ENCODE data around the gene WNT5B. TPM values are rescaled to one million over a fixed set of nuclear protein-coding genes. Genes with fewer than 3 reads are reported as not detected.

Gene WNT5B
- total and polyA plus RNA-seq, 2 of the 4 experiments (the other 2 are of a cell fraction), result 83.7 to 102 TPM

- Histone ChIP-seq H3K23ac (ENCODE audit: low read depth, low read length) (no peak overlapping the region), H3K56ac (ENCODE audit: extremely low read depth, insufficient read depth, low read length) (no peak overlapping the region), H4K5ac (ENCODE audit: low read depth, low read length) (no peak overlapping the region), H3K9me1 (ENCODE audit: insufficient read depth, low read length) (peaks cover 27% of the 10 kb centered on the region), H3K18ac (ENCODE audit: low read depth, low read length) (no peak overlapping the region), H2BK15ac (ENCODE audit: low read depth, low read length) (no peak overlapping the region), H4K91ac (ENCODE audit: insufficient read depth, low read depth, low read length) (no peak overlapping the region), H3K4me3 (ENCODE audit: insufficient read depth, low read depth, low read length) (no peak overlapping the region), H2AK5ac (ENCODE audit: low read depth, low read length) (no peak overlapping the region), H2BK5ac (ENCODE audit: low read depth, low read length, poor library complexity, severe bottlenecking) (no peak overlapping the region), H2BK120ac (ENCODE audit: low read depth, low read length) (no peak overlapping the region), H3K9ac (ENCODE audit: low read depth, low read length) (no peak overlapping the region), H4K8ac (ENCODE audit: low read depth in 2 of 2, low read length in 2 of 2) (no peak overlapping the region), H3K4ac (ENCODE audit: low read depth, low read length) (no peak overlapping the region), H4K20me1 (ENCODE audit: insufficient read depth, low read length) (peaks cover 44% of the 10 kb centered on the region; the same call in 1 of the 2 replicates), H3K79me1 (ENCODE audit: low read depth in 1 of 2, low read length in 2 of 2) (peaks cover 40 to 92% of the 10 kb centered on the region in 2 experiments), H3K27me3 (ENCODE audit: control insufficient read depth, insufficient read depth, low read length) (no peaks in the 10 kb centered on the region), H3K4me2 (ENCODE audit: low read depth, low read length) (no peak overlapping the region), H2AFZ (replicated peaks; ENCODE audit: low read length, poor library complexity) (no peak overlapping the region), H3K27ac (ENCODE audit: insufficient read depth, low read length) (no peak overlapping the region), H2AK9ac (replicated peaks; ENCODE audit: low read depth, low read length, poor library complexity) (no peak overlapping the region), H3K4me1 (ENCODE audit: control insufficient read depth, insufficient read depth, low read length) (peaks cover 13% of the 10 kb centered on the region), H3K36me3 (ENCODE audit: control insufficient read depth, insufficient read depth, low read length) (no peaks in the 10 kb centered on the region; the same call in 1 of the 2 replicates), H3K14ac (replicated peaks; ENCODE audit: low read depth, low read length) (no peak overlapping the region), H3K9me3 (ENCODE audit: control insufficient read depth, insufficient read depth, low read length) (no peaks in the 10 kb centered on the region), H2BK20ac (ENCODE audit: low read depth, low read length) (no peak overlapping the region)
- dilution Hi-C loops (cut with HindIII; ENCODE audit: low sequenced_read_pairs, unreplicated experiment) (no loop called here), in situ Hi-C loops (cut with MboI; ENCODE audit: low sequenced_read_pairs) (no loop called here), intact Hi-C loops (cut with micrococcal nuclease) (no loop called here)
- POLR2A ChIA-PET (ENCODE audit: unreplicated experiment), result no interaction called here
- ATAC-seq (ENCODE audit: low read depth) (no peak), DNase-seq (no peak)
- CTCF ChIA-PET, result no interaction called here
- no CpG with 5 or more reads among the region's 4 CpGs for WGBS, 2 experiments (ENCODE audit: extremely low coverage in 2 of 2, insufficient read length in 1 of 2)
- BruUV-seq (replicated peaks), result no TSS peak
- TF ChIP-seq BHLHE40 (IDR thresholded peaks at IDR 0.05; ENCODE audit: low read depth, low read length) (no peak), CEBPB (IDR thresholded peaks at IDR 0.05; ENCODE audit: low read depth, low read length) (no peak), ELK1 (IDR thresholded peaks at IDR 0.05; ENCODE audit: borderline replicate concordance, low read depth, low read length) (no peak), MAFK (IDR thresholded peaks at IDR 0.05; ENCODE audit: low read depth, low read length) (no peak), RFX5 (IDR thresholded peaks at IDR 0.05; ENCODE audit: low read depth, low read length) (no peak), SMC3 (IDR thresholded peaks at IDR 0.05; ENCODE audit: low read depth, low read length) (no peak), MXI1 (IDR thresholded peaks at IDR 0.05; ENCODE audit: borderline replicate concordance, low read depth, low read length) (no peak), MAZ (IDR thresholded peaks at IDR 0.05; ENCODE audit: borderline replicate concordance, low read depth, low read length) (no peak), POLR2A (IDR thresholded peaks at IDR 0.05; ENCODE audit: low read depth, low read length) (no peak), NFE2L2 (IDR thresholded peaks at IDR 0.05; ENCODE audit: low read depth, low read length) (no peak), CHD1 (IDR thresholded peaks at IDR 0.05; ENCODE audit: low read depth, low read length) (no peak)
Measured at GRCh38 chr12:1613860-1614259, 15.2 kb upstream of the WNT5B start.
